HG02885 (cell line): Measurements from ENCODE around the gene RAB8A.
"Not testable (repeated sequence)": the region's sequence is repeated elsewhere in the genome, so short reads cannot be mapped to it uniquely, and the experiment has no call there.

Experiments
- ATAC-seq: cut with Tn5 transposase; IDR thresholded peaks from one replicate; pipeline ENCODE4 v1.9.1; 2021; ENCODE audit warnings: mild to moderate bottlenecking; ENCODE audit not compliant: unreplicated experiment, poor library complexity

RAB8A gene

GRCh38 chr19:16106121-16106520 lies 5.6 kb upstream of the RAB8A start:
- no peak for ATAC-seq

- ATAC-seq, result no peak
Measured at GRCh38 chr19:16111909-16112752, 442 bp downstream of the RAB8A start.

DNA sequence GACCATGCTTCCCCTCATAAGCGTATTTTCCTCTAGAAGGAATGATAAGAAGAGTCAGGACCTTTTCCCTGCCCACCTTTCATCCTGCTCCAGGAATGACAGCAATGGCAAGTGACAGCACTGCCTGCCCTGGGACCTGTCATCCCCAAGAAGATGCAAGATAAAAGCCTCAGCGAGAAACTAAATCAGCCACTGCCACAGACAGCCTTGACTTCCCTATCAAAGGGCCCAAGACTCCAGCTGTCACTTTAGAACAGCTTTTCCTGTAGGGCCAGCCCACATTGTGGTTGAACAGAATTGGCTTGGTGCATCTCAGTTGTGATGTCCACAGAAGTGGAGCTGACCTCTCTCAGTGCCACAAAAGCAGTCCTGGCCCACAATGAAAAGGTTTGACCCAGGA lies 1.1 kb downstream of the RAB8A start:
- no peak for ATAC-seq

DNA sequence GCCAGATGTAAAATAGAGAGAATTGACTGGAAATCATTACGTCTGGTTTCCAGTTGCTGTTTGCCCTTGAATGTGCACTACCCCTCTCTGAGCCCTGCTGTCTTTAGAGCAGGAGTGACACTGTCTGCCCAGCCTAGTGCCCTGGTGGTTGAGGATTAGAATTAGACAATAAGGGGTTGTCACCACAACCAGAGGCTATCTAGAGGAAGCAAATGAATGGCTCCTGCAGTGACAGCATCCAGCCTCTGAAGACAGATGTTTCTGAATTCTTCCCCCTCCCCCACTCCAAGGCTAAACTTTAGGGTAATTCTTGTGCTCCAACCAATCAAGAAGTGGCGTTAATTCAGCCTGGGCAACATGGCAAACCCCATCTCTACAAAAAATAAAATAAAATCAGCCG lies 2.0 kb downstream of the RAB8A start:
- ATAC-seq, result no peak

GRCh38 chr19:16115301-16116039 lies 3.8 kb downstream of the RAB8A start:
- ATAC-seq, result no peak

- no peak for ATAC-seq
Measured at GRCh38 chr19:16116067-16116466, 4.4 kb downstream of the RAB8A start.

- ATAC-seq, result peak; percentile 29
Measured at GRCh38 chr19:16117594-16118033, 5.9 kb downstream of the RAB8A start.

- ATAC-seq, result peak; percentile 80
Measured at GRCh38 chr19:16118489-16119033, 6.9 kb downstream of the RAB8A start.

DNA sequence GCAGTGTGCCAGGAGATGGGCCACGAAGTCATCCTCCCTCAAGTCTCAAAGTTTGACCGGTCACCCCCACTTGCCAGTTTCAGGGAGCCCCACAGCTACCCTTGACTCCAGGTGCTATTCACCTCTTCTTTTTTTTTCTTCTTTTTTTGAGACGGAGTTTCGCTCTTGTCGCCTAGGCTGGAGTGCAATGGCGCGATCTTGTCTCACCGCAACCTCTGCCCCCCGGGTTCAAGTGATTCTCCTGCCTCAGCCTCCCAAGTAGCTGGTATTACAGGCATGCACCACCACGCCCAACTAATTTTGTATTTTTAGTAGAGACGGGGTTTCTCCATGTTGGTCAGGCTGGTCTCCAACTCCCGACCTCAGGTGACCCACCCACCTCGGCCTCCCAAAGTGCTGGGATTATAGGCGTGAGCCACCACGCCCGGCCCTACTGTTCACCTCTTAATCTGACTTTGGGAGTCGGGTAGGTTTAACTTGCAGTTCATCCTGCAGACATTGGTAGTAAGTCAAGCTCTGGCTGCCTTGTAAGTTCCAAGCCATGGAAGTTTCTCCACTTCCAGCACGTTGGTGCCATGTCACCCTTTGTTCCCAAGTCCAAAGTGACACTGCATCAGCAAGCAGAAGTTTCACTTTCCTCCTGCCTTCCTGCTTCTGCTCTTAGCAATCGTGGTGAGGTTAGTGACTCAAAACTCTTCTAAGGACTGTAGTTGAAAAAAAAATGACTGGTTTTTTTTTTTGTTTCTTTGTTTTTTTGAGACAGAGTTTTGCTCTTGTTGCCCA lies 7.6 kb downstream of the RAB8A start:
- ATAC-seq, result not testable (repeated sequence)

DNA sequence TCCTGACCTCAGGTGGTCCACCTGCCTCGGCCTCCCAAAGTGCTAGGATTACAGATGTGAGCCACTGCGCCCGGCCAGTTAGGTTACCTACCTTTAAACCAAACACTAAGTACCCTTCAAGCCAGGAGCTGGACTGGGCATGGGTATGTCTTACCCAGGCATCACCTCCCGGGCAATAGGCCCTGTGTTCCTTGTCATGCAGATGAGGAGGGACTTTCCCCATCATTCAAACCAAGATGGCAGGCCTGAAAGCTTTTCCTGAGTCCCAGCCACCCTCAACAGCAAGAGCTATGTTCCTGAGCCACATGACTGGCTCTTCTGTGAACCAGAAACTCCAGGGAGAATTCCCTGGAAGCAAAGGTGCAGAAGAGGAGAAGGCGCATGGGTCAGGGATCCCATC lies 9.5 kb downstream of the RAB8A start:
- no peak for ATAC-seq

DNA sequence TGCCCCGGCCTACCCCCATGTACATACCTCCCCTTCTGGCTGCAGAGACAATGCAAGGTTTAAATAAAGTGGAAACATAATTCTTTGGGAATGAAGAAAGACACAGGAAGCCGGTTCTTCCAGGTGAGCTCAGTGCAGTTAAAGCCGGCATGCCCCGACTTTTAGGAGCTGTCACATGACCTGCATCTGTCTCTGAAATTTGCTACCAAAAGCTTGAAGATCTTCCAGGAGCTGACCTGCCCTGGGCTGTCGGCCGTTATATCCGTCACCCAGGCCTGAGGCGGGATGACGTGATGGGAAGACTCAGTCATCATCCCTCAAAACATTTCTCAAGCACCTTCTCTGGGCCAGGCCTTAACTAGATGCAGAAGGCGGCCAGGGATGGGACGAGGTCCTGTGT lies 10.3 kb downstream of the RAB8A start:
- ATAC-seq, result no peak

- ATAC-seq, result no peak
Measured at GRCh38 chr19:16124953-16125352, 13.3 kb downstream of the RAB8A start.

- no peak for ATAC-seq
Measured at GRCh38 chr19:16125737-16126495, 14.2 kb downstream of the RAB8A start.

GRCh38 chr19:16127080-16127479 lies 15.4 kb downstream of the RAB8A start:
- ATAC-seq, result no peak

GRCh38 chr19:16127776-16128371 lies 16.2 kb downstream of the RAB8A start:
- no peak for ATAC-seq

DNA sequence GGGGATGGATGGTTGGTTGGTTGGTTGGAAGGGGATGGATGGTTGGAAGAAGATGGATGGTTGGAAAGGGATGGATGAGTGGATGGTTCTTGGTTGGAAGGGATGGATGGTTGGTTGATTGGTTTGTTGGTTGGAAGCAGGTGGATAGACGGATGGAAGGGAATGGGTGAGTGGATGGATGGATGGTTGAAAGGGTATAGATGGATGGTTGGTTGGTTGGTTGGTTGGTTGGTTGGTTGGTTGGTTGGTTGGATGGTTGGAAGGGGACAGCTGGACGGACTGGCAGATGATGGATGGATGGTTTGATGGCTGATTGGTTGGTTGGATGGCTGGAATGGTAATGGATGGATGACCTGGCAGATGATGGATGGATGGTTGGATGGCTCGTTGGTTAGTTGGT lies 20.0 kb downstream of the RAB8A start:
- ATAC-seq, result no peak

DNA sequence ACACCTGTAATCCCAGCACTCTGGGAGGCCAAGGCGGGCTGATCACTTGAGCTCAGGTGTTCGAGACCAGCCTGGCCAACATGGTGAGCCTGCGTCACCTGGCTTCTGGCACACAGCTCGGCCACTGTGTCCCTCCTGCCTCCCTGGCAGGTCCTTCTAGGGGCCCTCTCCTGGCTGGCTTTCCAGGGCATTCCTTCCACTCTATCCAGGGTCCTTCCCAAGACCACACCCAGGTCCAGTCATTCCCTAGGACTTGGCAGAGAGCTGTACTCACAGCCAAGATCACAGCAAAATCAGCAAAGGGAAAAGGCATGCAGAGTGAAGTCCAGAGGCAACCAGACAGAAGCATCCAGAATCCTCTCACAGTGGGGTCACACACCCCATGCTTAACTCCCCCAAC lies 22.1 kb downstream of the RAB8A start:
- no peak for ATAC-seq

- ATAC-seq, result no peak
Measured at GRCh38 chr19:16134510-16134909, 22.8 kb downstream of the RAB8A start.

DNA sequence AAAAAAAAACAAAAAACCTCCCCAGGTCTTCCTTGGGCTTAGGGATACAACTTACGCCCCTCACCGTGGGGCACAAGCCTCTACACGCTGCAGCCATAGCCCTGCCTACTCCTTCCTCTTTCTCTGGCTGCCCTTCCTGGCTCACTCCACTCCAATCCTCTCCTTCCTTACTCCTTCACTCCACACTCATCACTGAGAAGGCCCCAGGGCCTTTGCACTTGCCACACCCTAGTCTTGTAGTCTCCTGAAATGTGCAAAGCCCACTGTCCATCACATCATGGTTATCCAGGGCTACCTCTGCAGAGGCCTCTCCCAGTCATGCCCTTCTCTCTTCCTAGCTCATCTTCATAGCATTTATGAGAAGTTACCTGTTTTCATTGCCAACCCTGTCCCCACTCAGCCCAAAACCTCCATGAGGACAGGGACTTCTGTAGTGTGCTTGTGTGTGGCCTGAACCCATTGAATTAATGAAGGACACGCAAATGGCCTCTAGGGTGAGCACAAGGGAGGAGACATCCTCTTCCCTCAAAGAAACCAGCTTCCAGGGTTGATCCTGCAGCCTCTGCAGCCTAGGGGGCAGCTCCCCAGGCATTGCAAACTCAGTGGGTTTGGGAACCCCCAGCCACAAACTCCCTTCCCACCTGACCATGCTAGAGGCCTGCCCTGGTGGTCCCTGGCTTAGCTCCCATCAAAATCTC lies 23.9 kb downstream of the RAB8A start:
- no peak for ATAC-seq
